HG03039 (cell line): ENCODE data around the gene PALM3.
"Not testable (repeated sequence)": the region's sequence is repeated elsewhere in the genome, so short reads cannot be mapped to it uniquely, and the experiment has no call there.

ENCODE experiments used
- ATAC-seq: cut with Tn5 transposase; IDR thresholded peaks from one replicate; pipeline ENCODE4 v1.9.1; 2021; ENCODE audit warnings: mild to moderate bottlenecking, moderate library complexity; ENCODE audit not compliant: unreplicated experiment

PALM3 gene

DNA sequence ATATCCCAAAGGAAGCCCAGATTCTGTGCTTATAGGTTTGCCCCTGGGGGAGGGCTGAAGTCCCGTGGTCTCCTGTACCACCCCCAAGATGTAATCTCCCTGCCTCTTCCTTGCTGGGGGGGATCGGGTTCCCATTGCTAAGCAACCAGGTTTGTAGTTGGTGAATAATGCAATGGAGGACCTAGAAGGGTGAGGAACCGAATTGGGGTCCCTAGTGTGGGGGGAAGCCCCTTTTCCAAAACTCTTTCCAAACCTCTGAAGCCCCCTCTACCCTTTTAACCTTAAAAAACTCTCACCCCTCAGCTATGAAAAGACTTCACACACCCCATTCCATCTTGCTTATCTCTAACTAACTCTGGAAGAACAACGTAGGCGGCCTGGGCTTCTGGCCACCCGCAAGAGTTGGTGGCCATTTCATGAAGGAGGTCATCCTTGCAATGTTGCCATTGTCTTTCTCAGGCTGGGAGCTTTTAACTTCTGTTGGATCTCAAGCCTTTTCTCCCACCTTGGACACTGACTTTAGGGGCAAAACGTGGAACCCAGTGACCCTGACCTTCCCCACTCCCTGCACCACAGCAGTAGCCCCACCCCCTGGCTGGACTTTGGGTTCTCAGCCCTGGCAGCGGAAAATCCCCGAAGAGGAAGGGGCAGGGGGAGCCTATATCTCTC lies 661 bp downstream of the PALM3 start:
- ATAC-seq, result no peak

DNA sequence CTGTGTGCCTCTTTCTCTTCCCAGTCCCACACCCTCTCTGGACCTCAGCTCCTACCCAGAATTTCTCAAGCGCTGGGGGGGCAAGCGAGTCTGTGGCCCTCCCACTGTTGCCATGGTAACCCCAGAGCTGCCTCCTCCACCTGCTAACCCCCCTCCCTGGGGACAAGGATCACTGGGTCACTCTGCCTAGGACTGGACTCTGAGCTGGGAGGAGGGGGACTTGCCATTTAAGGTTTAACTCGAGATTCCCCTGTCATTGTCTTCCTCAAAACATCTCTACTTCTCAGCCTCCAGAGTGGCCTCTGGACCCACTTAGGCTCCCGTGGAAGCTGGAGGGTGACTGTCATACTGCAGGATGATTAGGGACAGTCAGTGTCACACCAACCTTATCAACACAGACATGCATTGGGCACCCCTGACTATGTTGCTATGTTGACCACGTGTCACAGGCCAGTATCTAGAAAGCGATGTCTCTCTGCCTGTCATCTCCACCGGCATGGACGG lies 2.2 kb downstream of the PALM3 start:
- ATAC-seq, result no peak

DNA sequence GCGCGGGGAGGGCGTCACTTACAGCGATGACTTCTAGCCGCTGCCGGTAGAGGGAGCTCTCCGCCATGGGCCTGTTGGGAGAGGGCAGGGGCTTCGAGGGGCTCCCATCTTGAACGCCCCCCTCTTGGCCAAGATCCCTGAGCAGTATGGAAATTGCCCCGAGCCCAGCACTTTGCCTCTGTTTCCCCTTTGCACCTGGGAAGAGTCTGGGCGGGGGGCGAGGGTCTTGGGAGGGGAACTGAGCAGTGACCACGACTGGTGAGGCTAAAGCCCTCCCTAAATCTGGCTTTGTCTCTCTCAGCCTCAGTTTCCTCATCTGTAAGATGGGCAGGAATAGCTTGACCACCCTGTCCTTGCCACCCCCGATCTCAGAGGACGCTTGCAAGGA lies 2.8 kb downstream of the PALM3 start:
- no peak for ATAC-seq

DNA sequence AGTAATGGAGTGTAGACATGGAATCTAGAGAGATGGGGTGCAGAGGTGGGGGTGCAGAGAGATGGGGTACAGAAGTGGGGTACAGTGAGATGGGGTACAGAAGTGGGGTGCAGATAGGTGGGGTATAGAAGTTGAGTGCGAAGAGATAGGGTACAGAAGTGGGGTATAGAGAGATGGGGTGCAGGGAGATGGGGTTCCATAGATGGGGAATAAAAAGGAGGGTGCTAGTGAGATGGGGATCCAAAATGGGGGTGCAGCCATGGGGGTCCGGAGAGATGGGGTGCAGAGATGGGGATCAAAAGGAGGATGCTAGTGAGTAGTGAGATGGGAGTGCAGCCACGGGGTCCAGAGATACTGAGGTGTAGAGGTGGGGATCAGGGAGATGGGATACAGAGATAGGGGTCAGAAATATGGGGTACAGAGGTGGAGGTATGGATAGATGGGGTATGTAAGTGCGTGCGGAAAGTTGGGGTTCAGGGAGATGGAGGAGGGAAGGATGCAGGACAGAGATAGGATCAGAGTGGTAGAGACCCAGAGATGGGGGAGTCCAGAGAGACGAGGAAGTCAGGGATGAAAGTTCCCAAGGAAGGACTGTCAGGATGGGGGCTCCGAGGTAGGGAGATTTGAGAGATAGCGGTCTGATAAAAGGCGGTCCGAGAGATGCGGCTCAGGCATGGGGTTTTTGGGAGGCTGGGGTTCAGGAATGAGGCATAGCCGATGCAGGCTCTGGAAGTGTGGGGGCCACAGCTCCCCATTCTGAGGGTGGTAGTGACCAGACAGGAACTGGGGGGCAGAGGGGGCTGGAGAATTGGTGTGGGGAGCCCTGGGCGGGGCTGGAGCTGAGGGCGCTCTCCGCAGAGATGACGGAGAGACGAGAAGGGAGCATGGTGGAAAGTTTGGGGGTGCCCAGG lies 3.4 kb downstream of the PALM3 start:
- ATAC-seq, result no peak

DNA sequence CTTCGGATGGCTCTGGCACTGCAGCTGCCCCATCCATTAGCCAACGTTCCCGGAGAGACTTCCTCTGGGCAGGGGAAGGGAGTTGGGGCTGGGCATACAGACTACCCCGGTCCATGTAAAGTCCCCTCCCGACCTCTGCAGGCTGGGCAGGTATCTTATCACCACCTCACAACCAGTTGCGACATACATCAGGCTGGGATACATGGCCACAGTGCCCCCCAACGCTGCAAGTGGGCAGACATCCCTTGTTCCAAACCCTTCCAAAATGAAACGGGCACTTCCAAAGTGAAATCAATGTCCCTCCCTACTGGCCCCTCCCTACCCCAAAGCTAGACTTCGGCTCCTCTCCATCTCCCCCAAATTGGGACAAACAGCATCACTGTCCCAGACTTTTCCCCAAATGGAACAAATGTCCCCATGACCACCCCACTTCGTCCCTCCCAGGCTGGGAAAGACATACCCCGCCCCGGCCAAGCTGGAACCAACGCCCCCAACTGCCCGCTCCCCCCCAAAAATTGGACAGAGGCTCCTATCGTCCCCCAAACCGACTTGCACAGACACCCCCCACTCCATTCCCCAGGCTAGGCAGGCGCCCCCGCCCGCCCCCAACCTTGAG lies 5.0 kb downstream of the PALM3 start:
- ATAC-seq, result no peak

DNA sequence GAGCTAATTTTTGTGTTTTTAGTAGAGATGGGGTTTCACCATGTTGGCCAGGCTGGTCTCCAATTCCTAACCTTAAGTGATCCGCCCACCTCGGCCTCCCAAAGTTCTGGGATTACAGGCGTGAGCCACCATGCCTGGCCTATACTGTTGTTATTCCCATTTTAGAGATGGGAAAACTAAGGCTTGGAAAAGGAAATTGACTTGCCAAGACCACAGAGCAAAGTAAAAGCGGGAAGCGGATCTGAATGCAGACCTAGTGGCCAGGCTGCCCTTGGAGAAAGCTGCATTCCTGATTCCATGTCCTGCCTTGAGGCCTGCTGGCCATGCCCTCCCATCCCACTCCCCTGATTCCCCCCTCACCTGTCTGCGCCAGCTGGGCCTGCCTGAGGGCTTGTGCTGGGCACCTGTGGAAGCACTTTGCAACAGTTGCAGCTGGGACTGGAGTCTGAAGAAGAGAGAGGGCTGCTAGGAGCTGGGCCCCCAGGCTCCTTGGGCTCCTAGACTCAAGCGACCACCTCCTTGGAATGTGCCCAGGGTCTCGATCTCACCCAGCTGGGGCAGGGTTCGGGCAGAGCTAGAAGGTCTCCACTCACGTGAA lies 5.7 kb downstream of the PALM3 start:
- ATAC-seq, result no peak

DNA sequence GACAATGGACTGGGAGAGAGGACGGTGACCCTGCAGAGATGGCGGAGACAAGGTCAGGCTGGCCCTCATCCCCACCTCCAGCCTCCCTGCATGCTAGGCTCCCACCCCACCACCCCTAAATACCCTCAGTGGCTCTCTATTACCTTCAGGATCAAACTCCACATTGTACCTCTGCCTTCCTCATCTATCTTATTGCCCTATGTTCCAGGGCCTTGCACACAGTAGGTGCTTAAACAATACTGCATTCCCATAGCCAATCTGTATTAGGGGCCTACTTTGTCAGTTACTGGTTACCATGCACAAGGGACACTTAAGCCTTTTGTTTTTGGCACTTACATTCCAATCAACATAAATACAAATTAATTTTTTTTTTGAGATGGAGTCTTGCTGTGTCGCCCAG lies 6.5 kb downstream of the PALM3 start:
- ATAC-seq, result no peak

DNA sequence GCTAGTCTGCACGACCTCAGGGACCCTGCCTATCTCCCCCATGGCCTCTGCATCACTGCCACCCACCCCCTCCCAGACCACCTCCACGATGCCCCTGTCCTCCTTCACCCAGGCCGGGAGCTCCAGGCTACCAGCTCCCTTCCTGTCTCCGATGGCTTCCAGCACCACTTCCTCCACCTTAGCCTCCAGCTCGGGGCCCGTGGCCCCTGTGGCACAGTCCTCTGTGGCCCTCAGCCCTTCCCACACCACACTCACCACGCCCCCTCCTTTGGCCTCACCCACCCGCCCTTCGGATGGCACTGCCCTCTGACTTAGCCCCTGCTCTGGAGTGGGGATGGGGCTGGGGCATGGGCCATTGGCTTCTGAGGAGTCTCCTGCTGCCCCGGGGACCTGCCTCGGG lies 7.2 kb downstream of the PALM3 start:
- no peak for ATAC-seq

DNA sequence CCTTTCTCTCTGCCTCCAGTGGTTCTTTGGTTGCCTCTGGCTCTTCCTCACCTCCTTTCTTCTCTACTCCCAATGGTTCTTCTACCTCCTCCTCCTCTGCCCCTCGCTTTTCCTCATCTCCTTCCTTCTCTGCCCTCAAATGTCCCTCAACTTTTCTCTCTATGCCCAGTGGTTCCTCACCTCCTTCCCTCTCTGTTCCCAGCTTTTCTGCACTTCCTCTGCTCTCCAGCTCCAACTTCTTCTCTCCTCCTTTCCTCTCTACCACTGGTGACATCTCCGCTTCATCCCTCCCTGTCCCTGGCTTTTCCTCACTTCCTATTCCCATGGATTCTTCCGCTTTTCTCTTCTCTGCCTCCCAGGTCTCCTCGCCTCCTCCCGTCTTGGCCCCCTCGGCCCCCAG lies 7.8 kb downstream of the PALM3 start:
- no peak for ATAC-seq

DNA sequence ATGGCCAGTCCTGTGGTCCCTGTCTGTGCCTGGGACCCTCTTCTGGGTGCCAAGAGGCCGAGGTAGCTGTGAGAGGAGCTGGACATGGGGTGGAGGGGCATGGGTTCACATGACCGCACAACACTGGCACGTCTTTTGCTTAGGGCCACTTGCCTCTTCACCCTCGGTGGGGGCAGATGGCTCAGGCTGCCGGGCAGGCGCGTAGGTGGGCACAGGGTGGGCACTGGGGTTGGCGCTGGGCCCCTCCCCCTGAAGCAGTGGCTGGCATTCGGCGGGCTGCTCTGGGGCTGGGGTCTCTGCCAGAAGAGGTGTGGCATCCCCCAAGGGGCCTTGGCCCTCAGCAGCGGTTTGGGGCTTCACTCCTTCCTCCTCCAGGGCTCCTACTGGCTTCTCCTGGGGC lies 8.4 kb downstream of the PALM3 start:
- ATAC-seq, result no peak

DNA sequence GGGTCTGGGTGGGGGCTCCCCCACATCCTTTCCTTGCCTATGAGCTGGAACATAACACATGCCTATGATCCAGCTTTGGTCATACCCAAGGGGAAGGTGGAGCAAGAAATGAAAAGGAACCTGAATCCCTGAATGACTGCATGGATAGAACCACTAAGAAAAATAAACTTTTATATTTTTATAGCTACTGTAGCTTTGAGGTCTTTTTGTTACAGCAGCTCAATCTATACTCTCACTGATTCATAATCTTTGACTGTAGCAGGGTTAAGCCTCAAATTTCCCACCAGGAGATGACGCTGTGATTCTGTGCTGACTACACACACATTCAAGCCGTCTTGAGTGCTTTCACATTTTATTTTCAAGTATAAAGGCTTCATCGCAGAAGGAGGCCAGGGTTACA lies 8.8 kb downstream of the PALM3 start:
- ATAC-seq, result no peak

DNA sequence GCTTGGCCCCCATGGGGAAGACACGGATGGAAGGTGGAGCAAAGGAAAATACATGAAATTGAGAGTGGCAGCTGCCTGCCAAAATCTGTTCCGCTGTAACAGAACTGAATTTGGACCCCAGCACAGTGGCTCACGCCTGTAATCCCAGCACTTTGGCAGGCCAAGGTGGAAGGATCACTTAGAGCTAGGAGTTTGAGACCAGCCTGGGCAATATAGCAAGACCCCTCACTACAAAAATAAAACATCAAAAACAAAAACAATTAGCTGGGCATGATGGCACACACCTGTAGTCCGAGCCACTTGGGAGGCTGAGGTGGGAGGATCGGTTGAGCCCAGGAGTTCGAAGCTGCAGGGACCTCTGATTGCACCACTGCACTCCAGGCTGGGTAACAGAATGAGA lies 9.4 kb downstream of the PALM3 start:
- no peak for ATAC-seq

DNA sequence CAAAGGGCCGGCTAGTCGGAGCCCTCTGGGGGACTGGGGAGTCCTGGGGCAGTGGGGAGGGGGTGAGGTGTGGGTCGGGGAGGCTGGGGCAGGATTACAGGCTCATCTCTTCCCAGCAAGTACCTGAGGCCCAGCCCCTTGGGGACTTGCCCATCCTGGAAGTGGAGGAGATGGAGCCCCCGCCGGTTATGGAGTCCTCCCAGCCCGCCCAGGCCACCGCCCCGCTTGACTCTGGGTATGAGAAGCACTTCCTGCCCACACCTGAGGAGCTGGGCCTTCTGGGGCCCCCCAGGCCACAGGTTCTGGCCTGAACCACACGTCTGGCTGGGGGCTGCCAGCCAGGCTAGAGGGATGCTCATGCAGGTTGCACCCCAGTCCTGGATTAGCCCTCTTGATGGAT lies 9.9 kb downstream of the PALM3 start:
- no peak for ATAC-seq

DNA sequence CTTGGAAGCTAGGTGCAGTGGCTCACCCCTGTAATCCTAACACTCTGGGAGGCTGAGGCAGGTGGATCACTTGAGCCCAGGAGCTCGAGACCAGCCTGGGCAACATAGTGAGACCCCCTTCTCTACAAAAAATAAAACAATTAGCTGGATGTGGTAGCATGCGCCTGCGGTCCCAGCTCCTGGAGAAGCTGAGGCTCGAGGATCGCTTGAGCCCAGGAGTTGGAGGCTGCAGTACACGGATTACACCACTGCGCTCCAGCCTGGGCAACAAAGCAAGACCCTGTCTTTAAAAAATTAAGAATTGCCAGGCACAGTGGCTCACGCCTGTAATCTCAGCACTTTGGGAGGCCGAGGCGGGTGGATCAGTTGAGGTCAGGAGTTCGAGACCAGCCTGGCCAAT lies 10.9 kb downstream of the PALM3 start:
- ATAC-seq, result not testable (repeated sequence)

DNA sequence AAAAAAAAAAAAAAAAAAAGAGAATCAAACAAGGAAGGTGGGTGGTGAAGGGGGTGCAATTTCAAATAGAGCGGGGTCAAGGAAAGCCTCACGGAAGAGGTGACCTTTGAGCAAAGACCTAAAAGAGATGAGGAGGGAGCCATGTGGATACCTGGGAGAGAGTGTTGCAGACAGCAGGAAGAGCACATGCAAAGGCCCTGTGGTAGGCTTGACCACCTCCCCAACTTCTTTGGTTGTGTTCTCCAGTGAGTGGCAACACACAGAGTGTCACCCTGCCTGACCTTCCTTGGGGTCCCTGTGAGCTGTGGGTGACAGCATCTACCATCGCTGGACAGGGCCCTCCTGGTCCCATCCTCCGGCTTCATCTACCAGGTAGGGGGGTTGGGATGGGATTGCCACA lies 11.4 kb downstream of the PALM3 start:
- no peak for ATAC-seq

DNA sequence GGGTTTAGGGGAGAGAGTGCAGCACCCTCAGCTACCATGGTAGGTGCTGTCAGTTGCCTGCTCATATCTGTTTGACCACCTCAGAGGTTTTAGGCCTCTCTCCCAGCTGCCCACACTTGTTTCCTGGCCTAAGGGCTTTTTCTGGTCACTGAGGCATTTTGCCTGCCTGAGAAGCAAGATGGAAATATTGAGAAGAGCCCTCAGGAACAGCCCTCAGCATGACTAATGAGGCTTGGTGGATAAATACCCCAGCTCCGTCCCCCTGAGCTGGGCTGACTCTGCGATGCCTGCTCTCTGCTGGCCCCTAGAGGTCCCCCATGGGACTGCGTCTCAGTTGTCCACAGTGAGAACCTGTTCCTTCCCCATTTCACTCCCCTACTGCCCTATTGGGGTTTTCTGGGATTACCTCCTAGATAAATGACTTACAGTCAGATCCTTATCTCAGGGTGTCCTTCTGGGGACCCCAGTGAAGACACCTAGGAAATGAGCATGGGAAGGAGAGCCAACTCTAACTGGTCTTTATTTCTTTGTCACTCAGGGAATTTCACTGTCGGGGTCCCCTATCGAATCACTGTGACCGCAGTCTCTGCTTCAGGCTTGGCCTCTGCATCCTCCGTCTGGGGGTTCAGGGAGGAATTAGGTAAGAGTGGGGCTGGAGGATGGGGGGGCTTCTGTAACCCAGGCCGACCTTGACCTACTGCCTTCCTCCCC lies 13.3 kb downstream of the PALM3 start:
- no peak for ATAC-seq

DNA sequence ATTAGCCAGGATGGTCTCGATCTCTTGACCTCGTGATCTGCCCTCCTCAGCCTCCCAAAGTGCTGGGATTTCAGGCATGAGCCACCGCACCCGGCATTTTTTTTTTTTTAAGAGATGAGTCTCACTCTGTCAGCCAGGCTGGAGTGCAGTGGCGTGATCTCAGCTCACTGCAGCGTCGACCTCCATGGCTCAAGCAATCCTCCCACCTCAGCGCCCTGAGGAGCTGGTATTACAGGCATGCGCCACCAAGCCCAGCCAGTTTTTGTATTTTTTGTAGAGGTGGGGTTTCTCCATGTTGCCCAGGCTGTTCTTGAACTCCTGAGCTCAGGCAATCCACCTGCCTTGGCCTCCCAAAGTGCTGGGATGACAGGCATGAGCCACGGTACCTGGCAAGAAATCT lies 14.0 kb downstream of the PALM3 start:
- ATAC-seq, result not testable (repeated sequence)

DNA sequence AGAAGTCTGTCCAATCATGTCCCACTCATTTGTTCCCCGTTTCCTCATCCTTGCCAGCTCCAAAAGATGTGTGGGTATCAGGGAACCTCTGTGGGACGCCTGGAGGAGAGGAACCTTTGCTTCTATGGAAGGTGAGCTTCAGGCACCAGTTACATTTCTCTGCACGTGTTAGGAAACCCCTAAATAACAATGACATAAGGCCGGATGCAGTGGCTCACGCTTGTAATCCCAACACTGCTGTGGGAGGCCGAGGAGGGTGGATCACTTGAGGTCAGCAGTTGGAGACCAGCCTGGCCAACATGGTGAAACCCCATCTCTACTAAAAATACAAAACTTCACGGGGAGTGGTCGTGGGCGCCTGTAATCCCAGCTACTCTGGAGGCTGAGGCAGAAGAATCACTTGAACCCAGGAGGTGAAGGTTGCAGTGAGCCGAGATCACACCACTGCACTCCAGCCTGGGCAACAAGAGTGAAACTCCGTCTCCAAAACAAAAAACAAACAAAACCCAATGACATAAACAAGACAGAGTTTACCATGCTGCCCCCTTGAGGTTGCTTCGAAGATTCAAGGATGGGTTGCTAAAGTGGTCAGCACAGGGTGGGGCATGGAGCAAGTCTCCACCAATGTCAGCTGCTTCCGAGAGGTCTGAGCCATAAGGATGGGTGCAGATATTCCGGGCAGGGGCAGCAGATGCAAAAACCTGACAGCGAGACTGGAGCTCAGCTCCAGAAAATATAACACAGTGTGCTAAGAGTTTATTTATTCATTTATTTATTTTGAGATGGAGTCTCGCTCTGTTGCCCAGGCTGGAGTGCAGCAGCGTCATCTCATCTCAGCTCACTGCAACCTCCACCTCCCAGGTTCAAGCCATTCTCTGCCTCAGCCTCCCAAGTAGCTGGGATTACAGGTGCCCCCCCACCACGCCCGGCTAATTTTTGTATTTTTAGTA lies 18.9 kb downstream of the PALM3 start:
- not testable (repeated sequence) for ATAC-seq

DNA sequence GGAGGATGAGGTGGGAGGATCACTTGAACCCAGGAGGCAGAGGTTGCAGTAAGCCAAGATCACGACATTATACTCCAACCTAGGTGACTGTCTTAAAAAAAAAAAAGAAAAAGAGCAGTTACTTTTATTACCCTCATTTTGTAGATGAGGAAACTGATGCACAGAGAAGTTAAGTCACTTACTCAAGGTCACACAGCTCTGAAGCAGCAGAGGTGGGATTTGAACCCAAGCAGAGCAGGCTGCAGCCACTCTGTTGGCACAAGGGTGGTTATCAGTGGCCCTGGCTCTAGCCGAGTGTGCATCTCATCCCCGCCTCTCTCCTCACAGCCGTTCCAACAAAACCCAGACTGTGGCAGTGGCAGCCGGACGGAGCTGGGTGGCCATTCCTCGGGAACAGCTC lies 22.7 kb downstream of the PALM3 start:
- ATAC-seq, result no peak

DNA sequence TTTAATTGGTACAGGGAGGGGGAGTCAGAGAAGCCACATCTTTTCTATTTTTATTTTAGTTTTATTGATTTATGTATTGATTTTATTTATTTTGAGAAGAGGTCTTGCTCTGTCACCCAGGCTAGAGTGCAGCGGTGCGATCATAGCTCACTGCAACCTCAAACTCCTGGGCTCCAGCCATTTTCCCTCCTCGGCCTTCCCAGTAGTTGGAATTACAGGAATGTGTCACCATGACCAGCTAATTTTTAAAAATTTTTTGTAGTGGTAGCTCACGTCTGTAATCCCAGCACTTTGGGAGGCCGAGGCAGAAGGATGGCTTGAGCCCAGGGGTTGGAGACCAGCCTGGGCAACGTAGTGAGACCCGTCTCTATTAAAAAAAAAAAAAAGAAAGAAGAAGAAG lies 26.2 kb downstream of the PALM3 start:
- no peak for ATAC-seq
